Neuronal stem cell (in vitro differentiated cells): ENCODE data around the gene ACTBL2. TPM values are rescaled to one million over a fixed set of nuclear protein-coding genes. Genes with fewer than 3 reads are reported as not detected.

Experiments
- DNase-seq: peaks from one replicate; pipeline ENCODE4 v3.0.0-alpha.2; 2013; ENCODE audit warnings: low spot score
- H2AFZ ChIP-seq: one replicate; pipeline ENCODE4 v1.6.1; 2013; ENCODE audit warnings: mild to moderate bottlenecking, low read length, inconsistent platforms
- H2AK5ac ChIP-seq: 2 replicates; pipeline ENCODE4 v1.6.1; 2013; ENCODE audit warnings: low read depth, mild to moderate bottlenecking, inconsistent platforms, low read length, moderate library complexity, mixed read lengths
- H2BK120ac ChIP-seq: 2 replicates; pipeline ENCODE4 v1.6.1; 2013; ENCODE audit warnings: low read depth, mild to moderate bottlenecking, inconsistent platforms, low read length, moderate library complexity, mixed read lengths
- H2BK12ac ChIP-seq: one replicate; pipeline ENCODE4 v1.6.1; 2013; ENCODE audit warnings: low read length, inconsistent platforms
- H2BK15ac ChIP-seq: 2 replicates; pipeline ENCODE4 v1.6.1; 2013; ENCODE audit warnings: mild to moderate bottlenecking, low read length, inconsistent platforms, mixed read lengths
- H2BK5ac ChIP-seq: one replicate; pipeline ENCODE4 v1.6.1; 2013; ENCODE audit warnings: inconsistent platforms, mild to moderate bottlenecking, low read length, moderate library complexity
- H3K14ac ChIP-seq: one replicate; pipeline ENCODE4 v1.6.1; 2013; ENCODE audit warnings: low read length, inconsistent platforms
- H3K18ac ChIP-seq: 2 replicates; pipeline ENCODE4 v1.6.1; 2013; ENCODE audit warnings: low read length, inconsistent platforms
- H3K23ac ChIP-seq: 2 replicates; pipeline ENCODE4 v1.6.1; 2013; ENCODE audit warnings: low read depth, mild to moderate bottlenecking, mixed read lengths, low read length, inconsistent platforms; ENCODE audit not compliant: poor library complexity
- H3K27ac ChIP-seq: replicated peaks from 3 replicates; pipeline ENCODE4 v1.5.1; 2013; ENCODE audit warnings: low read length, inconsistent platforms
- H3K27me3 ChIP-seq, 3 experiments: 2 replicates each; pipeline ENCODE4 v1.6.1; 2013; ENCODE audit warnings: low read length in 3 of 3, mild to moderate bottlenecking in 2 of 3, inconsistent platforms in 1 of 3, low read depth in 1 of 3, mixed read lengths in 1 of 3, moderate library complexity in 1 of 3; ENCODE audit not compliant: control insufficient read depth in 3 of 3, insufficient read depth in 3 of 3
- H3K36me3 ChIP-seq, 2 donors: replicated peaks in 1 of 2; 2 replicates each; pipeline ENCODE4 v1.6.1; 2013; ENCODE audit warnings: low read length in 2 of 2; ENCODE audit not compliant: control insufficient read depth in 2 of 2, insufficient read depth in 2 of 2
- H3K4ac ChIP-seq: 2 replicates; pipeline ENCODE4 v1.6.1; 2013; ENCODE audit warnings: inconsistent platforms, mild to moderate bottlenecking, low read length, moderate library complexity
- H3K4me1 ChIP-seq, 2 donors: 1 replicate in 1 of 2; 2 replicates in 1 of 2; pipeline ENCODE4 v1.6.1; 2013; ENCODE audit warnings: low read length in 2 of 2, low read depth in 1 of 2; ENCODE audit not compliant: control insufficient read depth in 2 of 2, insufficient read depth in 1 of 2
- H3K4me2 ChIP-seq: one replicate; pipeline ENCODE4 v1.6.1; 2013; ENCODE audit warnings: mild to moderate bottlenecking, low read length, inconsistent platforms; ENCODE audit not compliant: insufficient read depth, poor library complexity, severe bottlenecking
- H3K4me3 ChIP-seq, 2 donors: 2 replicates each; pipeline ENCODE4 v1.5.1; 2013; ENCODE audit warnings: low read length in 2 of 2, mild to moderate bottlenecking in 2 of 2, inconsistent platforms in 1 of 2, moderate library complexity in 1 of 2
- H3K79me1 ChIP-seq: one replicate; pipeline ENCODE4 v1.6.1; 2013; ENCODE audit warnings: low read depth, mild to moderate bottlenecking, inconsistent platforms, low read length, moderate library complexity
- H3K9ac ChIP-seq: one replicate; pipeline ENCODE4 v1.6.1; 2013; ENCODE audit warnings: mild to moderate bottlenecking, low read depth, low read length, inconsistent platforms; ENCODE audit not compliant: poor library complexity
- H3K9me3 ChIP-seq, 2 donors: replicated peaks in 1 of 2; 2 replicates each; pipeline versions ENCODE3 to v1.6.1; 2013; ENCODE audit warnings: low read length in 2 of 2, mild to moderate bottlenecking in 2 of 2, inconsistent platforms in 1 of 2, low read depth in 1 of 2, mixed read lengths in 1 of 2, moderate library complexity in 1 of 2; ENCODE audit not compliant: control insufficient read depth in 2 of 2, insufficient read depth in 1 of 2
- H4K8ac ChIP-seq: one replicate; pipeline ENCODE4 v1.6.1; 2013; ENCODE audit warnings: low read depth, mild to moderate bottlenecking, inconsistent platforms, low read length, moderate library complexity
- H4K91ac ChIP-seq: one replicate; pipeline ENCODE4 v1.6.1; 2013; ENCODE audit warnings: low read length, low read depth, mild to moderate bottlenecking, inconsistent platforms; ENCODE audit not compliant: poor library complexity
- WGBS, 2 donors: extraction: QIAGEN DNeasy Blood & Tissue Kit; methylation state at CpG; one replicate each; pipeline ENCODE4 v1.1.7; 2013; ENCODE audit warnings: missing lambda C conversion rate in 2 of 2, mixed read lengths in 1 of 2; ENCODE audit not compliant: insufficient read length in 2 of 2, insufficient replicate concordance in 1 of 2; ENCODE audit errors: extremely low coverage in 2 of 2; 5-methylcytosine and 5-hydroxymethylcytosine counted together
- polyA plus RNA-seq, 2 experiments: library from polyadenylated mRNA; stranded (reverse); fragments of 200-250 nt; gene quantifications; one replicate each; pipeline ENCODE4 v1.2.3, GENCODE V29; 2013

The ACTBL2 gene
- polyA plus RNA-seq (2013, experiment 1 of 2): not detected
- polyA plus RNA-seq (2013, experiment 2 of 2): not detected

DNA sequence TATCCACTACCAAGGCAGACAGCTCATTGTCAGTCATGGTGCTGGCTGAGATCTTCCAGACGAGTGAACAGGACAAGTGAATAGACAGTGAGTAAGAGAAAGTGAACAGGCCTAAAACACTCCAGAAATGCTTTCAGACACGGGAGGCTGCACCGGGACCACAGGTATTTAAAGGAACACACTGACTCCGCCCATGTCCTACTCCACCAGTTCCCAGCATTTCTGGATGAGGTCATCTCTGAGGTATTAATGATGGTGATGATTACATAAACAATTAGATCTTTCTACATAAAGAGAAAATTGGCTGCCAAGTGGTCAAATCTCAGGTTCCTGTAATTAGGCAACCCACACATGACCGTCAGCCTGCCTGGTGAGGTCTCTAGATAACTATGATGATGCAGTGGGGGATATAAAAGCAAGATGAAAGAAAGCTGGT lies at the start of gene ACTBL2:
ACTBL2 (minus strand) TSS at position 141 of the 436 bp plus-strand sequence; CDS start at position 37, 104 bp downstream.
- H3K14ac ChIP-seq: no peak within 1 kb of the TSS
- no peak for DNase-seq
- no peak within 1 kb of the TSS for H3K27ac ChIP-seq

DNA sequence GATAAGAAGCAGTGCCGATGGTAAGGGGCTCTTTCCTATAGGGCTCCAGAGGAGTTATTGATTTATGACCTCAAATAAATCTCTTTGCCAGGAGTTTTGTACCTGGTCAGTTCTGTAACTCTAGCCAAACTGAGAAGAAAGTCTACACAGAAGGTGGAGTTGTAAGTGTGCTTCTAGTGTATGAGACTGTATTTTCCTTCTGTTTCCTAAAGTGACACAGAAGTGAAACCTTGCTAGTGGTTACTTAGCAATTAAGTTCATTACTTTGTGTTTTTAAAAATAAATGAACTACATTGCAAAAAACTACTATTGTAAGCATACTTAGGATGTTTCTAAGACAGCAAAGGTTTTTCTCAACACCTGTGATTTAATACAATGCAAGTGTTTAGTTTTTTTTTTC lies 48.7 kb upstream of the ACTBL2 start:
- H2BK5ac ChIP-seq: no peak overlapping the region
- no peak overlapping the region for H2BK12ac ChIP-seq
- H3K36me3 ChIP-seq: no peaks in the 10 kb centered on the region
- no peak overlapping the region for H3K18ac ChIP-seq
- H4K8ac ChIP-seq: no peak overlapping the region
- no peak overlapping the region for H2BK120ac ChIP-seq
- DNase-seq: no peak
- H3K4ac ChIP-seq: no peak overlapping the region
- no peak overlapping the region for H4K91ac ChIP-seq
- H3K9ac ChIP-seq: no peak overlapping the region
- H3K79me1 ChIP-seq: no peaks in the 10 kb centered on the region
- no peak overlapping the region for H2AFZ ChIP-seq
- H3K9me3 ChIP-seq: peaks cover 0 to 3% of the 10 kb centered on the region in 2 donors
- no peak overlapping the region for H2BK15ac ChIP-seq
- no peak overlapping the region for H3K14ac ChIP-seq
- H3K27me3 ChIP-seq: no peaks in the 10 kb centered on the region
- no peaks in the 10 kb centered on the region for H3K4me1 ChIP-seq
- H2AK5ac ChIP-seq: no peak overlapping the region
- no CpG with 5 or more reads among the region's 1 CpG for WGBS, 2 donors
- H3K4me2 ChIP-seq: no peak overlapping the region
- no peak overlapping the region for H3K23ac ChIP-seq
- no peak overlapping the region for H3K4me3 ChIP-seq
- no peak overlapping the region for H3K27ac ChIP-seq

More for the DNA sequence above, at the start of gene ACTBL2:
- Histone ChIP-seq H4K91ac (no peak within 1 kb of the TSS), H3K9ac (peak within 1 kb of the TSS; percentile 24), H2BK120ac (no peak within 1 kb of the TSS), H4K8ac (no peak within 1 kb of the TSS), H3K4me1 (no peaks in the 10 kb centered on the region), H3K9me3 (no peaks in the 10 kb centered on the region), H3K79me1 (no peaks in the 10 kb centered on the region), H2BK15ac (no peak within 1 kb of the TSS), H2AK5ac (no peak within 1 kb of the TSS), H2BK12ac (no peak within 1 kb of the TSS), H3K36me3 (no peaks in the 10 kb centered on the region), H2AFZ (no peak within 1 kb of the TSS), H3K4me3 (peak within 1 kb of the TSS in 1 of 2 donors; percentile 9), H2BK5ac (no peak within 1 kb of the TSS), H3K4me2 (no peak within 1 kb of the TSS), H3K18ac (no peak within 1 kb of the TSS), H3K27me3 (no peaks in the 10 kb centered on the region), H3K23ac (peak within 1 kb of the TSS; percentile 1), H3K4ac (no peak within 1 kb of the TSS)
- no CpG with 5 or more reads among the region's 5 CpGs for WGBS, 2 donors

DNA sequence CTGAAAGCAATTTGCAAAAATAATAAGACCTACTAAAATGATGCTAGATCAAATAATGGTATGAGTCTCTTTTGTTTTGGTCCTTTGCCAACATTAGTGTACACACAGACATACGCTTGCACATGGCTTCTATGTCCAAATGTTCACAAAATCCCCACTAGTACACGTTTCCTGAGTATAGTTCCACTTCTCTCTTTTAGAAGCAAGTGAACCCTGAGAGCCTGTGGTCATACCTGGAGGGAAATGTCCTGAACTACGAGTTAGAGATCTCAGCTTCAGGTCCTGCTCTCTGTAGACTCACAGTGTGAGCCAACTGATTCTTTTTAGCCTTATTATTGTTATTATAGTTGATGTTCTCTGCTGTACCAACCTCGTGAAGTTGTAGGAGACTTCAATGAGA lies 47.3 kb upstream of the ACTBL2 start:
- Histone ChIP-seq H2BK12ac (no peak overlapping the region), H2BK120ac (no peak overlapping the region), H3K4me3 (no peak overlapping the region), H2AFZ (no peak overlapping the region), H3K79me1 (no peaks in the 10 kb centered on the region), H4K8ac (no peak overlapping the region), H3K4me1 (peaks cover 0 to 2% of the 10 kb centered on the region in 2 donors), H2BK15ac (no peak overlapping the region), H3K4me2 (no peak overlapping the region), H2BK5ac (no peak overlapping the region), H3K23ac (no peak overlapping the region), H3K9me3 (peaks cover 0 to 3% of the 10 kb centered on the region in 2 donors), H3K14ac (no peak overlapping the region), H3K27ac (no peak overlapping the region), H3K9ac (no peak overlapping the region), H2AK5ac (no peak overlapping the region), H4K91ac (no peak overlapping the region), H3K18ac (no peak overlapping the region), H3K4ac (no peak overlapping the region), H3K27me3 (no peaks in the 10 kb centered on the region), H3K36me3 (no peaks in the 10 kb centered on the region)
- DNase-seq: no peak
- WGBS, 2 donors: no CpG with 5 or more reads among the region's 4 CpGs

DNA sequence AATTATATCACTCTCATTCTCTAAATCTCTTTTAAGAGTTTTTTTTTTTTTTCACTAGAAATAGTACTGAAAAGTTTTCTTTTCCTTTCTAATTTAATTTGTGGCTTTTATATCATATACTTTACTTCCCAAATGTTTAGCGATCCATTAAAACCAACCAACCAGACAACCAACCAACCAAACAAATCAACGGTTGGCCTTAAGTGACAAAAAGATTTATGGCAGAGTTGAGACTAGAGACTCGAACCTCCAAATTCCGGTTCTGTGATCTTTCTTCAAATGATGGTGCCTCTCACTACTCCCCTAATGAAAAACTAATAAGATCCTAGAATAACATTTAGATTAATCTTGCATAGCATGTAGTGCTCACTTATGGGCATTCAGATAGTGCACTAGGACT lies 45.3 kb upstream of the ACTBL2 start:
- H3K4ac ChIP-seq: no peak overlapping the region
- H4K91ac ChIP-seq: no peak overlapping the region
- no peak overlapping the region for H3K14ac ChIP-seq
- H3K4me3 ChIP-seq: no peak overlapping the region
- no peak overlapping the region for H3K9ac ChIP-seq
- WGBS, 2 donors: no CpG with 5 or more reads among the region's 4 CpGs
- no peak overlapping the region for H3K23ac ChIP-seq
- no peaks in the 10 kb centered on the region for H3K27me3 ChIP-seq
- H3K4me1 ChIP-seq: peaks cover 7% of the 10 kb centered on the region in 2 donors
- no peak overlapping the region for H2BK15ac ChIP-seq
- no peak overlapping the region for H2BK12ac ChIP-seq
- no peak overlapping the region for H2AFZ ChIP-seq
- H2BK5ac ChIP-seq: no peak overlapping the region
- H3K36me3 ChIP-seq: no peaks in the 10 kb centered on the region
- H3K4me2 ChIP-seq: no peak overlapping the region
- no peak overlapping the region for H2BK120ac ChIP-seq
- no peak for DNase-seq
- no peak overlapping the region for H2AK5ac ChIP-seq
- peaks cover 0 to 3% of the 10 kb centered on the region in 2 donors for H3K9me3 ChIP-seq
- no peak overlapping the region for H4K8ac ChIP-seq
- no peak overlapping the region for H3K27ac ChIP-seq
- H3K18ac ChIP-seq: no peak overlapping the region
- H3K79me1 ChIP-seq: no peaks in the 10 kb centered on the region
